GM18517 (cell line): Measurements from ENCODE around the gene CDH6.

ENCODE experiments used
- ATAC-seq: cut with Tn5 transposase; IDR thresholded peaks from one replicate; pipeline ENCODE4 v1.9.1; 2021; ENCODE audit warnings: mild to moderate bottlenecking, moderate library complexity; ENCODE audit not compliant: unreplicated experiment

CDH6 gene

GRCh38 chr5:31193591-31194467 lies at the start of gene CDH6:
Gene CDH6 (plus strand): TSS chr5:31193686. CDS start chr5:31267474, 73,788 bp downstream.
- no peak for ATAC-seq

GRCh38 chr5:31144364-31144763 lies 49.1 kb upstream of the CDH6 start:
- ATAC-seq: no peak

GRCh38 chr5:31148959-31149475 lies 44.5 kb upstream of the CDH6 start:
- no peak for ATAC-seq

- ATAC-seq: no peak
Measured at GRCh38 chr5:31153521-31153920, 40.0 kb upstream of the CDH6 start.

GRCh38 chr5:31156631-31157160 lies 36.8 kb upstream of the CDH6 start:
- ATAC-seq: no peak

GRCh38 chr5:31157720-31158119 lies 35.8 kb upstream of the CDH6 start:
- no peak for ATAC-seq

GRCh38 chr5:31158686-31159085 lies 34.8 kb upstream of the CDH6 start:
- ATAC-seq: no peak

- ATAC-seq: no peak
Measured at GRCh38 chr5:31161781-31162181, 31.7 kb upstream of the CDH6 start.

GRCh38 chr5:31165729-31166128 lies 27.8 kb upstream of the CDH6 start:
- ATAC-seq: no peak

- no peak for ATAC-seq
Measured at GRCh38 chr5:31169379-31169778, 24.1 kb upstream of the CDH6 start.

- ATAC-seq: no peak
Measured at GRCh38 chr5:31172881-31173280, 20.6 kb upstream of the CDH6 start.

GRCh38 chr5:31173614-31174013 lies 19.9 kb upstream of the CDH6 start:
- ATAC-seq: no peak

GRCh38 chr5:31181376-31181987 lies 12.0 kb upstream of the CDH6 start:
- ATAC-seq: no peak

GRCh38 chr5:31182136-31182535 lies 11.3 kb upstream of the CDH6 start:
- ATAC-seq: no peak

- no peak for ATAC-seq
Measured at GRCh38 chr5:31185951-31186350, 7.5 kb upstream of the CDH6 start.

GRCh38 chr5:31186672-31187267 lies 6.7 kb upstream of the CDH6 start:
- no peak for ATAC-seq

- ATAC-seq: no peak
Measured at GRCh38 chr5:31187591-31187990, 5.9 kb upstream of the CDH6 start.

- no peak for ATAC-seq
Measured at GRCh38 chr5:31192442-31192841, 1.0 kb upstream of the CDH6 start.

GRCh38 chr5:31193116-31193515 lies 370 bp upstream of the CDH6 start:
- no peak for ATAC-seq

GRCh38 chr5:31194468-31194813 lies 955 bp downstream of the CDH6 start:
- ATAC-seq: no peak

GRCh38 chr5:31194892-31195555 lies 1.5 kb downstream of the CDH6 start:
- ATAC-seq: no peak
